Measurements from ENCODE around the gene PRR18. TPM values are rescaled to one million over a fixed set of nuclear protein-coding genes. Genes with fewer than 3 reads are reported as not detected.

PRR18 gene
- total and polyA plus RNA-seq, 2 of the 13 experiments (the other 11 are each of a cell fraction or from before 2014, with no cell fraction given), result 0.04 TPM

GRCh38 chr6:166330612-166331011 is 22.4 kb upstream of the PRR18 start (continued):
- no peak for TF ChIP-seq ZNF839 (CRISPR knock-in tag; IDR thresholded peaks at IDR 0.05; ENCODE audit: borderline replicate concordance)
- TF ChIP-seq ATF2 (CRISPR knock-in tag; IDR thresholded peaks at IDR 0.05), result no peak; the same call in 1 of the 2 replicates
- TF ChIP-seq EEA1 (CRISPR knock-in tag; IDR thresholded peaks at IDR 0.05; ENCODE audit: borderline replicate concordance), result no peak
- TF ChIP-seq, protein P1, sequence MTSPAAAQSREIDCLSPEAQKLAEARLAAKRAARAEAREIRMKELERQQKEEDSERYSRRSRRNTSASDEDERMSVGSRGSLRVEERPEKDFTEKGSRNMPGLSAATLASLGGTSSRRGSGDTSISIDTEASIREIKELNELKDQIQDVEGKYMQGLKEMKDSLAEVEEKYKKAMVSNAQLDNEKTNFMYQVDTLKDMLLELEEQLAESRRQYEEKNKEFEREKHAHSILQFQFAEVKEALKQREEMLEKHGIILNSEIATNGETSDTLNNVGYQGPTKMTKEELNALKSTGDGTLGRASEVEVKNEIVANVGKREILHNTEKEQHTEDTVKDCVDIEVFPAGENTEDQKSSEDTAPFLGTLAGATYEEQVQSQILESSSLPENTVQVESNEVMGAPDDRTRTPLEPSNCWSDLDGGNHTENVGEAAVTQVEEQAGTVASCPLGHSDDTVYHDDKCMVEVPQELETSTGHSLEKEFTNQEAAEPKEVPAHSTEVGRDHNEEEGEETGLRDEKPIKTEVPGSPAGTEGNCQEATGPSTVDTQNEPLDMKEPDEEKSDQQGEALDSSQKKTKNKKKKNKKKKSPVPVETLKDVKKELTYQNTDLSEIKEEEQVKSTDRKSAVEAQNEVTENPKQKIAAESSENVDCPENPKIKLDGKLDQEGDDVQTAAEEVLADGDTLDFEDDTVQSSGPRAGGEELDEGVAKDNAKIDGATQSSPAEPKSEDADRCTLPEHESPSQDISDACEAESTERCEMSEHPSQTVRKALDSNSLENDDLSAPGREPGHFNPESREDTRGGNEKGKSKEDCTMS (CRISPR knock-in tag; conservative IDR thresholded peaks at IDR 0.05), result no peak
- TF ChIP-seq, protein P2, sequence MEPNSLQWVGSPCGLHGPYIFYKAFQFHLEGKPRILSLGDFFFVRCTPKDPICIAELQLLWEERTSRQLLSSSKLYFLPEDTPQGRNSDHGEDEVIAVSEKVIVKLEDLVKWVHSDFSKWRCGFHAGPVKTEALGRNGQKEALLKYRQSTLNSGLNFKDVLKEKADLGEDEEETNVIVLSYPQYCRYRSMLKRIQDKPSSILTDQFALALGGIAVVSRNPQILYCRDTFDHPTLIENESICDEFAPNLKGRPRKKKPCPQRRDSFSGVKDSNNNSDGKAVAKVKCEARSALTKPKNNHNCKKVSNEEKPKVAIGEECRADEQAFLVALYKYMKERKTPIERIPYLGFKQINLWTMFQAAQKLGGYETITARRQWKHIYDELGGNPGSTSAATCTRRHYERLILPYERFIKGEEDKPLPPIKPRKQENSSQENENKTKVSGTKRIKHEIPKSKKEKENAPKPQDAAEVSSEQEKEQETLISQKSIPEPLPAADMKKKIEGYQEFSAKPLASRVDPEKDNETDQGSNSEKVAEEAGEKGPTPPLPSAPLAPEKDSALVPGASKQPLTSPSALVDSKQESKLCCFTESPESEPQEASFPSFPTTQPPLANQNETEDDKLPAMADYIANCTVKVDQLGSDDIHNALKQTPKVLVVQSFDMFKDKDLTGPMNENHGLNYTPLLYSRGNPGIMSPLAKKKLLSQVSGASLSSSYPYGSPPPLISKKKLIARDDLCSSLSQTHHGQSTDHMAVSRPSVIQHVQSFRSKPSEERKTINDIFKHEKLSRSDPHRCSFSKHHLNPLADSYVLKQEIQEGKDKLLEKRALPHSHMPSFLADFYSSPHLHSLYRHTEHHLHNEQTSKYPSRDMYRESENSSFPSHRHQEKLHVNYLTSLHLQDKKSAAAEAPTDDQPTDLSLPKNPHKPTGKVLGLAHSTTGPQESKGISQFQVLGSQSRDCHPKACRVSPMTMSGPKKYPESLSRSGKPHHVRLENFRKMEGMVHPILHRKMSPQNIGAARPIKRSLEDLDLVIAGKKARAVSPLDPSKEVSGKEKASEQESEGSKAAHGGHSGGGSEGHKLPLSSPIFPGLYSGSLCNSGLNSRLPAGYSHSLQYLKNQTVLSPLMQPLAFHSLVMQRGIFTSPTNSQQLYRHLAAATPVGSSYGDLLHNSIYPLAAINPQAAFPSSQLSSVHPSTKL (CRISPR knock-in tag; IDR thresholded peaks at IDR 0.05), result peak; percentile 74
- TF ChIP-seq JUNB (CRISPR knock-in tag; IDR thresholded peaks at IDR 0.05; ENCODE audit: borderline replicate concordance), result no peak
- no peak for TF ChIP-seq TRIM24 (CRISPR knock-in tag; IDR thresholded peaks at IDR 0.05)
- no peak for TF ChIP-seq MLXIP (CRISPR knock-in tag; IDR thresholded peaks at IDR 0.05; ENCODE audit: borderline replicate concordance)
- TF ChIP-seq ZNF562 (CRISPR knock-in tag; IDR thresholded peaks at IDR 0.05; ENCODE audit: borderline replicate concordance), result no peak
- TF ChIP-seq CBX2 (IDR thresholded peaks at IDR 0.05; ENCODE audit: low read depth, low read length), result no peak
- TF ChIP-seq CBX2 (CRISPR knock-in tag; IDR thresholded peaks at IDR 0.05; ENCODE audit: low read depth), result no peak
- TF ChIP-seq ZNF383 (CRISPR knock-in tag; IDR thresholded peaks at IDR 0.05; ENCODE audit: borderline replicate concordance), result no peak
- TF ChIP-seq ZNF34 (CRISPR knock-in tag; IDR thresholded peaks at IDR 0.05; ENCODE audit: borderline replicate concordance), result no peak
- no peak for TF ChIP-seq ESRRA (CRISPR knock-in tag; IDR thresholded peaks at IDR 0.05; ENCODE audit: low read depth)
- no peak for TF ChIP-seq POLR2AphosphoS2 (IDR thresholded peaks at IDR 0.05; ENCODE audit: low read depth, low read length)
- no peak for TF ChIP-seq SIN3B (IDR thresholded peaks at IDR 0.05; ENCODE audit: low read length)
- TF ChIP-seq, protein P3, sequence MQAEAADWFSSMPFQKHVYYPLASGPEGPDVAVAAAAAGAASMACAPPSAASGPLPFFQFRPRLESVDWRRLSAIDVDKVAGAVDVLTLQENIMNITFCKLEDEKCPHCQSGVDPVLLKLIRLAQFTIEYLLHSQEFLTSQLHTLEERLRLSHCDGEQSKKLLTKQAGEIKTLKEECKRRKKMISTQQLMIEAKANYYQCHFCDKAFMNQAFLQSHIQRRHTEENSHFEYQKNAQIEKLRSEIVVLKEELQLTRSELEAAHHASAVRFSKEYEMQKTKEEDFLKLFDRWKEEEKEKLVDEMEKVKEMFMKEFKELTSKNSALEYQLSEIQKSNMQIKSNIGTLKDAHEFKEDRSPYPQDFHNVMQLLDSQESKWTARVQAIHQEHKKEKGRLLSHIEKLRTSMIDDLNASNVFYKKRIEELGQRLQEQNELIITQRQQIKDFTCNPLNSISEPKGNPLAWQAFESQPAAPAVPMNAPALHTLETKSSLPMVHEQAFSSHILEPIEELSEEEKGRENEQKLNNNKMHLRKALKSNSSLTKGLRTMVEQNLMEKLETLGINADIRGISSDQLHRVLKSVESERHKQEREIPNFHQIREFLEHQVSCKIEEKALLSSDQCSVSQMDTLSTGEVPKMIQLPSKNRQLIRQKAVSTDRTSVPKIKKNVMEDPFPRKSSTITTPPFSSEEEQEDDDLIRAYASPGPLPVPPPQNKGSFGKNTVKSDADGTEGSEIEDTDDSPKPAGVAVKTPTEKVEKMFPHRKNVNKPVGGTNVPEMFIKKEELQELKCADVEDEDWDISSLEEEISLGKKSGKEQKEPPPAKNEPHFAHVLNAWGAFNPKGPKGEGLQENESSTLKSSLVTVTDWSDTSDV (CRISPR knock-in tag; IDR thresholded peaks at IDR 0.05), result no peak

Measured in HepG2 (cell line).